DOHH2 (cell line): ENCODE data around the gene LZTR1.

Experiments used
- EZH2phosphoT487 ChIP-seq: fragments of 200-600 bp; sonication (generic); IDR thresholded peaks from 2 replicates; pipeline ENCODE4 v1.6.1; 2017; ENCODE audit warnings: borderline replicate concordance, mild to moderate bottlenecking, antibody characterized with exemption, low read length, moderate library complexity, mixed read lengths
- TF ChIP-seq, protein P1 (sequence below): fragments of 200-600 bp; sonication (generic); IDR thresholded peaks from one replicate; pipeline ENCODE4 v1.5.1; 2014; ENCODE audit warnings: antibody characterized with exemption, mild to moderate bottlenecking, low read depth, low read length; ENCODE audit not compliant: poor library complexity, severe bottlenecking

DNA sequence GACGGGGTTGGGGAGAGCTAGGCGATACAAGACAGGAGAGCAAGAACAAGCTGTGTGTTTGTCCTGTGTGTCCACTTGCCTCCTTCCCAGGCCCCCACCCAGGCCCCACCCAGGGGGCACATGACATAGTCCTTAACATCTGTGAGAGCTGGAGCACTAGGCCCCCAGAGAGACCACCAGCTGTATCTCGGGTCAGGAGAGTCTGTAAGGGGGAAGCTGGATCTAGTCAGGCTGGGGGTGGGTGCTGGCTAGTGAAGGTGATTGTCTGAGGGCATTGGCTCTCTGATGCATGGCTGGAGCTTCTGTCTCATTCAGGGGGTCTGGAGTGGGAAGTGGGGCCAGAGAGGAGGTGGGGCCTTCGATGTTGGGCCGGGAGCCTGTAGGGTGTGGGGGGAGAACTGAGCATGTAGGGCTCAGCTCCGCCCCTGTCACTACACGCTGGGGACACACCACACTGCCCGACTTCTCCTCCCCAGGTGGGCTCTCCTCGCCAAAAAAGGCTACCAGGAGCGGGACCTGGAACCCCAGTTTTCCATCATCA is 33.4 kb downstream of the LZTR1 start:
- TF ChIP-seq, protein P1, sequence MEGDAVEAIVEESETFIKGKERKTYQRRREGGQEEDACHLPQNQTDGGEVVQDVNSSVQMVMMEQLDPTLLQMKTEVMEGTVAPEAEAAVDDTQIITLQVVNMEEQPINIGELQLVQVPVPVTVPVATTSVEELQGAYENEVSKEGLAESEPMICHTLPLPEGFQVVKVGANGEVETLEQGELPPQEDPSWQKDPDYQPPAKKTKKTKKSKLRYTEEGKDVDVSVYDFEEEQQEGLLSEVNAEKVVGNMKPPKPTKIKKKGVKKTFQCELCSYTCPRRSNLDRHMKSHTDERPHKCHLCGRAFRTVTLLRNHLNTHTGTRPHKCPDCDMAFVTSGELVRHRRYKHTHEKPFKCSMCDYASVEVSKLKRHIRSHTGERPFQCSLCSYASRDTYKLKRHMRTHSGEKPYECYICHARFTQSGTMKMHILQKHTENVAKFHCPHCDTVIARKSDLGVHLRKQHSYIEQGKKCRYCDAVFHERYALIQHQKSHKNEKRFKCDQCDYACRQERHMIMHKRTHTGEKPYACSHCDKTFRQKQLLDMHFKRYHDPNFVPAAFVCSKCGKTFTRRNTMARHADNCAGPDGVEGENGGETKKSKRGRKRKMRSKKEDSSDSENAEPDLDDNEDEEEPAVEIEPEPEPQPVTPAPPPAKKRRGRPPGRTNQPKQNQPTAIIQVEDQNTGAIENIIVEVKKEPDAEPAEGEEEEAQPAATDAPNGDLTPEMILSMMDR = no peak
- TF ChIP-seq EZH2phosphoT487 = no peak
